KOPT-K1 (cell line): ENCODE data around the gene CLEC1A.

Experiments
- H3K27ac ChIP-seq: fragments of 200-600 bp; sonication (generic); 2 replicates; pipeline ENCODE4 v1.5.1; 2016; ENCODE audit warnings: antibody characterized with exemption, mild to moderate bottlenecking, low read depth, low read length; ENCODE audit not compliant: poor library complexity, severe bottlenecking
- H3K36me3 ChIP-seq: fragments of 200-600 bp; sonication (generic); 2 replicates; pipeline ENCODE4 v1.5.1; 2017; ENCODE audit warnings: antibody characterized with exemption, mild to moderate bottlenecking, low read length, moderate library complexity; ENCODE audit not compliant: insufficient read depth
- H3K9me3 ChIP-seq: fragments of 200-600 bp; sonication (generic); 2 replicates; pipeline ENCODE4 v1.5.1; 2017; ENCODE audit warnings: antibody characterized with exemption, low read length, mild to moderate bottlenecking; ENCODE audit not compliant: insufficient read depth, poor library complexity, severe bottlenecking

CLEC1A gene

DNA sequence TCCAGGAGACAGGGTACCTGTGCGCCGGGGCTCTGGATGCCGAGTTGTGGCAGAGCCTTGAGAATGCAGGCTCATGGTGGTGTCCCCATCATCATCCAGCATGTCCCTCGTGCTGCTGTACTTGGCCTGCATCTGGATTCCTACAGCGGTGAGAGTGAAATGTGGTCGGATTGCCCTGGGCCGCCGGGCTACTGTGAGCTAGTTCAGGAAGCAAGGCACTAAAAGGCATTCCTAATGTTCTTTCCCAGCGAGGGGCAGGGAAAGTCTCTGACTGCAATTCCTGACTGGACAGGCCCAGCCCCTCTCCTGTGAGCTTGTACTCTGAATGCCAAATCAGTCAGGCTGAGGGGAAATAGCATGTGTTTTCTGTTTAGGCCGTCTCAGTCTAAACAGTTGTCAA lies at the start of gene CLEC1A:
CLEC1A (minus strand) TSS at position 195 of the 400 bp plus-strand sequence; CDS start at position 132, 63 bp downstream.
- no peak within 1 kb of the TSS for H3K27ac ChIP-seq
- no peaks in the 10 kb centered on the region for H3K36me3 ChIP-seq
- H3K9me3 ChIP-seq, result no peaks in the 10 kb centered on the region

DNA sequence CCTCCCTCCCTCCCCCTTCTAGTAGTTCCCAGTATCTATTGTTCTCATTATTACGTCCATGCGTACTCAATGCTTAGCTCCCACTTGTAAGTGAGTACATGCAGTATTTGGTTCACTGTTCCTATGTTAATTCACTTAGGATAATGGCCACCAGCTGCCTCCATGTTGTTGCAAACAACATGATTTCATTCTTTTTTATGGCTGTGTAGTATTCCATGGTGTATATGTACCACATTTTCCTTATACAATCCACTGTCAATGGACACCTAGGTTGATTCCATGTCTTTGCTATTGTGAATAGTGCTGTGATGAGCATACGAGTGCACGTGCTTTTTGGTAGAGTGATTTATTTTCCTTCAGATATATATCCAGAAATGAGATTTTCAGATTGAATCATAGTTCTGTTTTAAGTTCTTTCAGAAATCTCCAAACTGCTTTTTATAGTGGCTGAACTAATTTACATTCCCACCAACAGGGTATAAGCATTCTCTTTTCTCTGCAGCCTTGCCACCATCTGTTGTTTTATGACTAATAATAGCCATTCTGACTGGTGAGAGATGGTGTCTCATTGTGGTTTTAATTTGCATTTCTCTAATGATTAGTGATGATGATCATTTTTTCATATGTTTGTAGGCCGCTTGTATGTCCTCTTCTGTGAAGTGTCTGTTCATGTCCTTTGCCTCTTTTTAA lies 49.1 kb upstream of the CLEC1A start:
- Histone ChIP-seq H3K36me3 (no peaks in the 10 kb centered on the region), H3K9me3 (no peaks in the 10 kb centered on the region)

GRCh38 chr12:10142976-10143589 lies 44.3 kb upstream of the CLEC1A start:
- H3K36me3 ChIP-seq, result no peaks in the 10 kb centered on the region
- no peak overlapping the region for H3K27ac ChIP-seq
- no peaks in the 10 kb centered on the region for H3K9me3 ChIP-seq

More for the DNA sequence above, 49.1 kb upstream of the CLEC1A start:
- H3K27ac ChIP-seq, result no peak overlapping the region

- H3K9me3 ChIP-seq, result no peaks in the 10 kb centered on the region
- no peak overlapping the region for H3K27ac ChIP-seq
- no peaks in the 10 kb centered on the region for H3K36me3 ChIP-seq
These were observed 41.2 kb upstream of the CLEC1A start for GRCh38 chr12:10140001-10140400.

DNA sequence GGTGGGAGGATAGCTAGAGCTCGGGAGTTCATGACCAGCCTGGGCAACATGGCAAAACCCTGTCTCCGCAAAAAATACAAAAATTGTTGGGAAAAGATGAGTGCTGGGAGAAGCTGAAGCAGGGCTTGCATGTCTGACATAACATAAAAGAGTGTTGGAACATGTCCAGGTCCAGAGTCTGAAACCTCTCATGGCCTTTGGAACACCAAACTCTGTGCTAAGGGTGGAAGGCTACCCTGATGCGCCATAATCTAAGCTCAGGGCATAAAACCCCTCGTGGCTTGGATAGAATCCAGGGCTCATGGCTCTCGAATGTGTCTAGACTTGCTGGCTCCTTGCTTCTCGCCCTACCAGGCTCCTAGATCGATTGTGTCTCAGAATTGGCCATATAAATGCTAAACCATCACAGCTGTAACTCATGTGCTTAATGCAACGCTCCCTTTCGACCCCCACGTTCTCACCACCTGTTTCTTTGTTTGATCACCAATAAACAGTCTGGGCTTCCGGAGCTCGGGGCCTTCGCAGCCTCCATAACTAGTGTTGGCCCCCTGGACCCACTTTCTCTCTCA lies 37.9 kb upstream of the CLEC1A start:
- no peak overlapping the region for H3K27ac ChIP-seq
- no peaks in the 10 kb centered on the region for H3K9me3 ChIP-seq

GRCh38 chr12:10135126-10135525 lies 36.3 kb upstream of the CLEC1A start:
- Histone ChIP-seq H3K9me3 (no peaks in the 10 kb centered on the region), H3K36me3 (no peaks in the 10 kb centered on the region), H3K27ac (no peak overlapping the region)

More for the DNA sequence above, 37.9 kb upstream of the CLEC1A start:
- no peaks in the 10 kb centered on the region for H3K36me3 ChIP-seq

DNA sequence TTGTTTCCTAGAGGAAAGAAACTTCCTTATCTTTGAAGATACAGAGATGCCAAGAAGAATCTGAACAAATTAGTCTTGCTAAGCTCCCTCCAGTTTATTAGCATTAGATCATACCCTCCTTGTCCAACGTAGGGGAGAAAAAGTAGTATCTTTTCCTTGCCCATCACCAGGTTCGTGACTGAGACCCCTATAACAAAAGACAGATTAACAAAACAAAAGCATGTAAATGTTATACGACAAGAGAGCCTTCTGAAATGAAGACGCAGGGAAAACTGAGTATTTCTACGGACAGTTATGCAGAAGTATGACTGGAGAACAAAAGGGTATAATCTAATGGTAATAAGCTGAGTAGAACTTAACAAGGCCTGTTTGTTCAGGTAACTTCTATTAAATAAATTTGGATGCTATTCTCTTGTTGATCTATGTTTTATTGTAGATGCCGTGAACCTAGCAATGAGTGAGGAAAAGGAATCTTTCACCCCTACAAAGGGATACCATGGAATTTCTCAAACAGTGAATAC lies 34.1 kb upstream of the CLEC1A start:
- Histone ChIP-seq H3K9me3 (no peaks in the 10 kb centered on the region), H3K36me3 (no peaks in the 10 kb centered on the region), H3K27ac (no peak overlapping the region)

- Histone ChIP-seq H3K36me3 (no peaks in the 10 kb centered on the region), H3K9me3 (no peaks in the 10 kb centered on the region), H3K27ac (no peak overlapping the region)
These were observed 32.4 kb upstream of the CLEC1A start for GRCh38 chr12:10131111-10131690.

DNA sequence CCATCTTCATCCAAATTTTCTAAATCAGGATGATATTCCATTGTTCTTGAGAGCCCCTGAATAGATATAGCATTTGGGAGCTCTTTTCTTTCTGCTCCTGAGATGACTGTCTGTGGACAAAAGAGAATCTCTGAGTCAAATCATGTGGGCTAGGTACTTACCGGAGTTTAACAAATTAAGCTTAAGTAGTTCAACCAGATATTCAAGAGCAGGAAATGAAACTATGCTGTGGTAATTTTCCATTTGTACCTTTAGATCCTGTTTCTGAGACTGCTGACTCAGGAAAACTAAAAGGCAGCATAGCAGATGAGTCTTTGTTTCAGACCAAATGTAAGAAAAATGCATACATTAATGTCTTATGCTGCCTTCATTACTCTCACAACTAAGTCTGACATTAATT lies 31.3 kb upstream of the CLEC1A start, which contains the start of gene CLEC7A:
CLEC7A (minus strand) TSS at position 158 of the 400 bp plus-strand sequence; CDS start at position 41, 117 bp downstream.
- Histone ChIP-seq H3K27ac (no peak within 1 kb of the TSS), H3K36me3 (no peaks in the 10 kb centered on the region), H3K9me3 (no peaks in the 10 kb centered on the region)

DNA sequence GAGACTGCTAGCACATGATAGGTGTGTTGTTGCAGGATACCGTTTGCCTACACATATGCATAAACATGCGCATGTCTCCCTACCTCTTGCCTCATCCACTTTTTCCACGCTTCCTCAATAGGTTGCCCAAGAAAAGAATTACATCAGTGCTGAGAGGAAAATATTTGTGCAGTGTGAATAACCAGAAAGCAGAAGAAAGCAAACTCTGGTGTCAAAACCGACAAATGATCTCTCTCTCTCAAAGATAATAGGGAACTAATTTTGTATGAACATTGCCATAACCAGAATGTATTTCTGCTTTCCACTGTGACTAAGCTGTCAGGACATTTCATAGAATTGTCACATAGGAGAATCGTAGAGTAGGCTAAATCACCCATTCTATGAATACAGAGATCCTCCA lies 29.9 kb upstream of the CLEC1A start:
- Histone ChIP-seq H3K36me3 (no peaks in the 10 kb centered on the region), H3K9me3 (no peaks in the 10 kb centered on the region), H3K27ac (no peak overlapping the region)

GRCh38 chr12:10126413-10126812 lies 27.6 kb upstream of the CLEC1A start:
- H3K27ac ChIP-seq, result no peak overlapping the region
- H3K9me3 ChIP-seq, result no peaks in the 10 kb centered on the region
- no peaks in the 10 kb centered on the region for H3K36me3 ChIP-seq

GRCh38 chr12:10122689-10123088 lies 23.9 kb upstream of the CLEC1A start:
- no peak overlapping the region for H3K27ac ChIP-seq

GRCh38 chr12:10121278-10121677 lies 22.5 kb upstream of the CLEC1A start:
- H3K27ac ChIP-seq, result no peak overlapping the region
- no peaks in the 10 kb centered on the region for H3K9me3 ChIP-seq
- no peaks in the 10 kb centered on the region for H3K36me3 ChIP-seq

More at GRCh38 chr12:10122689-10123088, 23.9 kb upstream of the CLEC1A start:
- no peaks in the 10 kb centered on the region for H3K36me3 ChIP-seq
- no peaks in the 10 kb centered on the region for H3K9me3 ChIP-seq

DNA sequence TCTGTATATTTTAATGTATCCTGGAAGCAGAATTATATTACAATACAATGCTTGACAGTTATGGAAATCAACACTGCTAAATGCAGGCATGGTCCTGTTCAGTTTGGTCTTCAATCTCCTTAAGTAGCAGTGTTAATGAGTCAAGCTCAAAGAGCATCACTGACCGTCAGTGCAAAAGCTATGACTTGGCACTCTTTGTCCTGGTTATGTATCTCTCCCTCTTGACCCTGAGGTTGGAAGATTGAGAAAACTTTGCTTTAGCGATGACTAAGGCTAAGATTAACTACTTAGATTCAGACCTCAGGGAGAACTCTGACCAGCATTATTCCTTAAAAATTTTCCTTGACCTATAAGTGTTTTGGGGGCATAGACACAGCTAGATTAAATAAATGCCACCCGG lies 20.3 kb upstream of the CLEC1A start:
- Histone ChIP-seq H3K27ac (no peak overlapping the region), H3K36me3 (no peaks in the 10 kb centered on the region), H3K9me3 (no peaks in the 10 kb centered on the region)

DNA sequence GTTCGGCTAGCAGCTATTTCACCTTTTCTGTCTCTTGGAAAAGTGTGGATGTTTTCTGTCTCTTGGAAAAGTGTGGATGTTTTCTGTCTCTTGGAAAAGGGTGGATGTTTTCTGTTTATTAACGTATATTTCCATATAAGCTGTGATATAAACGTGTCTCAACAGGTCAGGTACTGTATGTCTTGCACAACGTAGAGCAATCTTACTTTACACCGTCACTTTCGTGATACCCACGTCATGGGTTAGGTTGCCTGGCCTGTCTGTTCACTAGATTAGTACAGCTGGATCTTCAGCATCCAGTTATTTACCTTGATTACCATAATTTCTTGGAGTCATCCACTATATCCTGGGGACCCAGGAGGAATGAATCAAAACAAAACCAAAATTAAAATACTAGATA lies 17.1 kb upstream of the CLEC1A start:
- Histone ChIP-seq H3K9me3 (peaks cover 8% of the 10 kb centered on the region), H3K36me3 (no peaks in the 10 kb centered on the region), H3K27ac (no peak overlapping the region)
